Left lobe of liver (tissue), 2 donors: ENCODE results near the gene MTA1. TPM values are rescaled to one million over a fixed set of nuclear protein-coding genes. Genes with fewer than 3 reads are reported as not detected.
A peak's percentile ranks its signal among the peaks of the same experiment; 100 is the strongest.

ENCODE experiments used
- ATAC-seq: fragments of 200-7000 bp; cut with Tn5 transposase; one replicate; pipeline ENCODE4 v1.9.1; 2020; ENCODE audit warnings: mild to moderate bottlenecking, moderate library complexity
- DNase-seq: peaks from one replicate; pipeline ENCODE4 v3.0.0-alpha.2; 2020; ENCODE audit warnings: low spot score
- total RNA-seq: library from RNA; stranded (reverse); gene quantifications from one replicate; pipeline ENCODE4 v1.2.1, GENCODE V29; 2021
- donor health status: DM: no; HTN: no; CAD: no; lungs with moderate emphysema.
- donor health status: DM: no; HTN: yes; CAD: no.

Gene MTA1
- total RNA-seq, 1 donor from 2014 or later, result 39.2 TPM

DNA sequence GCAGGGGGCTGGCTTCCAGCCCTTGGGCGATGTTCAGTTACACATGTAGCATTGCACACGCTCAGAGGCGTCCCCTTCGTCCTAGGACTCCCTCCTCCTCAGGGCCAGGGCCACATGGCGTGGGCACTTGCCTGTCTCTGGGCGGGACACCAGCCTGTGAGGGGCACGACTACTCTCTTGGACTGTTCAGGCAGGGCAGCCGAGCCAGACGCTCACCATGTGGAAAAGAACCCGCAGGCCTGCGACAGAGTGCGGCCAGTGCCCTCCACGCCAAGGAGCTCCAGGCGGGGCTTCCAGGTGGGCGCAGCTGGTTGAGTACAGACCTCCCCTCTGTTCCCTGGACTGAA lies 20.9 kb downstream of the MTA1 start:
- ATAC-seq, result no peak
- no peak for DNase-seq

GRCh38 chr14:105440992-105441391 lies 21.4 kb downstream of the MTA1 start:
- DNase-seq, result no peak
- no peak for ATAC-seq

DNA sequence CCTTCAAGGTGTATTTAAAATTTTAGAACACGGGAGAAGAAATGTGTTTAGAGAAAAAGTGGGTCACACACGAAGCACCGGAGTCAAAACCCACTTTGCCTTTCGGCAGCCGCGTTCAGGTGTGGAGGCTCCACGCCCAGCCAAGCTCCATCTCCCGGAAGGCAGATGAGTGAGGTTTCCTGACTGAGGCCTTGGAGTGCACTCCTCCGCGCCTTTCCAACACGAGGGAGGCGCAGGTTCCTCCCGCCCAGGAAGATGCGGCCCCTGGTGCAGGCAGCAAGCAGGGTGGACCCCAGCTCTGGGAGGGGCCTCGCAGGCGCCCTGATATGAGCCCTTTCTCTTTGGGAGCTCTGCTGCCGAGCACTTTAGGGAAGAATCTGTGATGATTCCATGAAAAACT lies 22.5 kb downstream of the MTA1 start:
- ATAC-seq, result no peak
- no peak for DNase-seq

- DNase-seq, result no peak
- no peak for ATAC-seq
Observed at GRCh38 chr14:105442834-105443233, 23.2 kb downstream of the MTA1 start.

GRCh38 chr14:105444859-105445258 lies 25.2 kb downstream of the MTA1 start:
- no peak for ATAC-seq
- no peak for DNase-seq

- DNase-seq, result no peak
- no peak for ATAC-seq
Observed at GRCh38 chr14:105445290-105445689, 25.7 kb downstream of the MTA1 start.

DNA sequence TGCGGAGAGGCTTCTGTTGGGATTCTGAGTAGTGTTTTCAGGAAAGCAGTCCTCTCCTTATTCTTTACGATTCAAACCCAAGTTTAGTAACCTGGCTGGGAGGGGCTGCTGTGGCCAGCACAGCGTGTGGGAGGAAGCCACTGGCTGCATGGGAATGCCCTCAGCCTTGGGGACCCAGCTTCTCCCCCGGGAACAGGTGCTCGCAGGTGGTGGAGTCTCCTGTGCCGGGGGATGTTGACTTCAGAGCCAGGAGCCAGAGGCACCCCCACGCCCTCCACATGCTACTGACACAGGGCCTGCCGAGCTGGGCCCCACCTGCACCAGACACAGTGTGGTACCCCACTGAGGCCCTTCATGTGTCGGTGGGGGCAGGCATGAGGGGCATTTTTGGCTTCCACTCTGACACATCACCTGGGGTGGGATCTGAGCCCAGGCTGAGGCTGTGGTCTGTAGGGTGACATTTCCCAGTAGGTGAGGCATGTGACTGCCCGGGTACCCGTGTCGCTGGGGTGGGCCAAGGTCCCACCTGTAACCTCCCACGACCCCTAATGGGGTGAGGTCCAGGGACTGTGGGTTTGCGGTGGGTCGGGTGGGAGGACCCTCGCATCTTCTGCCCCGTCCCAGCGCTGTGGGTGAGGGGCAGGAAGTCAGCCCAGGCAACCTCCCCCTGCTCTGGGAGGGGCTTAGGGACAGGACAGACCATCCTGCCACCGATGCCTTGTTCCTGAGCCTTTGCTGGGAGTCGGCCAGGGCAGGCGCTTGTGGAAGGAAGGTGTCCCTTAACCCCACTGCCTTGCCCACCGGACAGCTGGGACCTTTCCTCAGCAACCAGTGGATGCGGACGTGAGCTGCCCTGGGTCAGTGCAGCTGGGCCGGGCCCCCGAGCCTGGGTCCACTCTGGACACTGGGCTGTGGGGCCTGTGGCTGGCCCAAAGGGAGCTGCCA lies 26.5 kb downstream of the MTA1 start:
- no peak for ATAC-seq
- DNase-seq, result no peak

- no peak for ATAC-seq
- DNase-seq, result no peak
Observed at GRCh38 chr14:105446971-105447370, 27.3 kb downstream of the MTA1 start.

- no peak for DNase-seq
- no peak for ATAC-seq
Observed at GRCh38 chr14:105447651-105448640, 28.3 kb downstream of the MTA1 start.

DNA sequence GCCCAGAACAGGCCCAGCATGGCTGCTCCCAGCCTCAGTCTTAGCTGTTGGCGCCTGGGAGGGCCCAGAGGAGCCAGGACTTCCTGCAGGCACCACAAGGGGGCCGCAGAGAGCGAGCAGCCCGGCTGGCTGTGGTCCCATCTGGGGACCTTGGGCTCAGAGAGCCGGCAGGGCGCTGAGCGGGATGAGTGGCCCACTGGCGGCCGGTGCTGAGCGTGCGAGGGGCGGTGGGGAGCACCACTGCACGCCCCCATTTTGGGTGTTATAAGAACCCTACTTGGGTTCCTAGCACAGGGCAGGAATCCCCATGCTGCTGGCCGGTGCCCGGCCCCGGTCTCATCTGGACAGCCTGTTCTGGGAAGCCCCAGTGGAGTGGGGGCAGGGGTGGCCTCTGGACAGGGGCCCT lies 29.1 kb downstream of the MTA1 start:
- DNase-seq, result peak; percentile 65
- ATAC-seq, result peak; percentile 92

- ATAC-seq (no peak), DNase-seq (no peak)
Observed at GRCh38 chr14:105449276-105450122, 29.9 kb downstream of the MTA1 start.

DNA sequence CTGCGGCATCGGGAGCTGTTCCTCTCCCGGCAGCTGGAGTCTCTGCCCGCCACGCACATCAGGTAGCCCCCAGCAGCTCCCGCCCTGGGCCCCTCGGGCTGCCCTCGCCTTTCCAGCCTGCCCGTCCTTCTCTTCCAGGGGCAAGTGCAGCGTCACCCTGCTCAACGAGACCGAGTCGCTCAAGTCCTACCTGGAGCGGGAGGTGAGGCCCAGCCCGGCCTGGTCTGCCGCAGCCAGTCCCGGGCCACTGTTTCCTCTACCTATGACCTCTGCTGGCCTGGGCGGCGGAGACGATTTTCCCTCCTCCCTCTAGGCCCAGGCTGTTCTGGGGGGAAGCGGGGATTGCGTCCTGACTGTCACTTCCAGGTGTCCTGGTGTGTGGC lies 30.5 kb downstream of the MTA1 start:
- no peak for ATAC-seq
- no peak for DNase-seq

DNA sequence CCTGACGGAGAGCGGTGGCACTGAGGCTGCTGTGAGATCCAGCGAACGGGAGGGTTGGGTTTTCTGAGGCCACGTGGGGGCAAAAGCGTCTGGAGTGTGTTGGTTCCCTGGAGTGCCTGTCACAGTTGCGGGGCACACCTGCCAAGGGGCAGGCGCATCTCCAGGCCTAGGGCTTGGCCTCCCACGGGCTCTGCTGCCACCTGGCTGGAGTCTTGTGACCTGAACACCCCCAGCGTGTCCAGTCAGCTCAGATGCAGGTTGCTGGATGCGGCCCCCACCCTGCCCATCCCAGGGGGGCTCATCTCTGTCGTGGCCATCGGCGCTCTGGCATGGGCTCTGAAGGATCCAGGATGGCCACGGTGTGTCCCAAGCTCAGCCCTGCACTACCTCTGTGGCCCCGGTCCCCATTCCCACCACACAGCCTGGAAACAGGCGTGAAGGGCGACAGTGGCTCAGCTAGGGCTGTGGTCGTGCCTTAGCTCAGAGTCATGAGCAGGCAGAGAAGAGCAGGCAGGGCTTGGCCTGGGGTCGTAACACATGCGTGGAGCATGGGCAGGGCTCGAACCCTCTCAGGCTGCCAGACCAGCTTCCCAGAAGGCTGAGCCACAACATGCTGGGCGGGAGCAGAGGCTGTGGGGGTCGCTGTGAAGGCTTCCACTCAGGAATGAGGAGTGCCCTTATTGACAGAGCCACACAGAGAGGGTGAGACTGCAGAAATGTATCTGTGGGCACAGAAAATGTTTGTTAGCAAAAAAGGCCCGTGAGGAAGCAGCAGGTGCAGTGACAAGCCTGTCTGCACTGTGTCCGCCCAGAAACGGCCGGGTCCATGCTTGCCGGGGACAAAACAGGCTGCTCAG lies 31.5 kb downstream of the MTA1 start:
- ATAC-seq (no peak), DNase-seq (no peak)

DNA sequence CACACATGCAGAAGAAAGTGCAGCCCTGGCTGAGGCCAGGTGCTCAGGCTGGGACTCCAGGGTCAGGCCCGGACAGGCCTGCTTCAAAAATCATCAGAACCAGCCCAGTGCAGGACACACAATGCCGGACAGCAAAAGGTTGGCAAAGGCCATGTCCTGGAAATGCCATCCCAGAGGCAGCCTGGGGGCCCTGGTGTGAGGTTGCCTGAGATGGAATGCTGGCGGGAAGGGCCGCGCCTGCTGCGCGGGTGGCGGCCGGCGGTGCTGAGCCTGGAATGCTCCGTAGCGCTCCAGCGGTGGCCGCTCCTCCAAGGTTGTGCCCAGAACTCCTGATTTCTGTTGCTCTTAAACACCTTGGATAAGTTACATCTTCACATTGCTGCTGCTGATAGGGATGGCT lies 33.3 kb downstream of the MTA1 start:
- ATAC-seq, result no peak
- DNase-seq, result no peak

GRCh38 chr14:105453847-105454246 lies 34.2 kb downstream of the MTA1 start:
- ATAC-seq (no peak), DNase-seq (no peak)

DNA sequence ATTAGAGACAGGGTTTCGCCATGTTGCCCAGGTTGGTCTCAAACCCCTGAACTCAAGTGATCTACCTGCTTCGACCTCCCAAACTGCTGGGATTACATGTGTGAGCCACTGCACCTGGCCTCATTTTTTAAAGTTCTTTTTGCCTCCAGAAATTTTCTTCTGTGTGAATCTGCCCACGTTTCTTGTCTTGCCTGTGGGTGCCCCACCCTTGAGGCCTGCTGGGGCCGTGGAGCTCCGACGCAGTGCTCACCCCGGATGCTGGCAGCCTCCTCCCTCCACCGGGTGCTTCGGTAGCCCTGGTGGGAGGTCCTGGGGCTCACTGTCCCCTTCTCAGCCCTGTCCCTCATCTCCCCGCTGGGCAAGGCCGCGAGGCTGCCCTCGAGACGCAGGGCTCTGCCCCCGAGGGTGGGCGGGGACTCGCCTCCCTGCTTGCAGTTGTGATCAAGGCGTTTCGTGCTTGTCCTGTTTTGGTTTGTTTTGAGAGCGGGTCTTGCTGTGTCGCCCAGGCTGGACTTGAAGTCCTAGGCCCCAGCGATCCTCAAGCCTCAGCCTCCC lies 35.5 kb downstream of the MTA1 start:
- ATAC-seq (no peak), DNase-seq (no peak)

- no peak for DNase-seq
- ATAC-seq, result no peak
Observed at GRCh38 chr14:105455766-105456660, 36.4 kb downstream of the MTA1 start.
